Midbrain (tissue), 1 donor: Measurements from ENCODE around the gene KDM6A.
"Not testable (repeated sequence)": the region's sequence is repeated elsewhere in the genome, so short reads cannot be mapped to it uniquely, and the experiment has no call there.

Source experiments
- DNase-seq: peaks from one replicate; lab custom pipeline; 2025; lab: John Stamatoyannopoulos, UW

The KDM6A gene

DNA sequence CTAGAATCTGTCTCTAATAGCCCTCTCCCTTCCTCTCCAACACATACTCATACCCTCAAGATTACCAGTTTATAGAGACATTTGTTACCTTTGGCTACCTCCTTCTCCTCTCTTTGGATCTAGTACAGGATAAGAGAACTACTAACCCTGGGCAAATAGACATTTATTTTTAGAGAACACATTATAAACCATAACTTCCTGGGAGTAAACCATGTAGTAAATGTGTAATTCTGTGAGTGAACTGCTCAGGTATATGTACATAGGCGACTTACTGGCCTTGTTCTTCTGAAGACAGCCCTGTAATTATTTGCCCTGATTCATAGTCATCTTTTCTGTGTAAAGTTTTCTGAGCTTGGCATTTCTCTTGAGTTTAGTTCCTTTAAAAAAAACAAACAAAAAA is 94.2 kb downstream of the KDM6A start:
- DNase-seq, result no peak

DNA sequence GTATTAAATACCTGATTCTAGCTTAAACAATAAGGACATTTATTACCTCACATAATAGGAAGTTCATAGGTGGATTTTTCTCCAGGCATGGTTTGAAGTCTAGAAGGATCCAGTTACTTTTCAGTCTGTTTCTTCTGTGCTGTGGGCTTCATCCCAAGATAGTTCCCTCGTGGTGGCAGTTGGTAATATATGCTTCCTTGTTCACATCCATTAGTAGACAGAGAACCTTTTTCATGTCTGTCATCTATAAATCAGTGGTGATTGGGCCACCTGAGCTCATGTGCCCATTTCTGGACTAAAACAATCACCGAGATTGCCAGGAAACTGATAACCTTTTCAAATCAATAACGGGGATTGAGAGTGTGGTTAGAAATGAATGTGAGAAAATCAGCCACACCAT is 97.7 kb downstream of the KDM6A start:
- no peak for DNase-seq

DNA sequence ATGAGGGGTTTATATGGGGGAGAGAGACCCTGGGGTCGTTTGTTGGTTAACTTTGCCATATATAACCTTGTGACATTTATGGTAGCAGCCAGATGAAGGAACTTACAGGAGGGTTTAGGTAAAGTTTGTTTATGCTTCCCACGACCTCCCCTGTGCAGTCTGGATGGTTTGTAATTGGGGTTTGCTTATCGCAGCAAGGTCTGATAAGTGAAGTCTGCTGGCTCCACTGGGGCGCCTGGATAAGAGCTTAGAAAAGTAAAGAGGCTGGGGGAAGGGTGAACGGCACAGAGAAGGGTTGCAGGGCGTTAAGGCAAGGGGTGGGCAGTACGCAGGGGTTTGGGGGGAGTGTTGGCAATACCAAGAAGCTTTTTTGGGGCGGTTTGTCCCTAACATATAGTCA is 98.7 kb downstream of the KDM6A start:
- DNase-seq, result no peak

DNA sequence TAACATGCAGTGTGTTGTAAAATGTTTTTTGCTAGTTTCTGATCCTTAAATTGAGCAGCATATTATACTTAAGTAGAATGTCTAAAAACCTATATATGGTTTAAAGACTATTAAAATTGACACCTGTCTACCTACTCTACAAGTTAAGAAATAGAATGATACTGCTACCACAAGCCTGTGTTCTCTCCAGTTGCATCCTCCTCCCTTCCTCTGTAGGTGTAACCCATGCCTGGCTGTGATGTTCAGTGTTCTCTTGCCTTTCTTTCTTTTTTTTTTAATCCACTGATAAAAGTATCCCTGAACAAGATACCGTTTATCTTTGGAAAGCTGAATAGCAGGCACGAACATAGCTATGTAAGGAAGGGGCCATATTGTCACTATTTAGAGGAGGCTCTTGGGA is 99.1 kb downstream of the KDM6A start:
- no peak for DNase-seq

DNA sequence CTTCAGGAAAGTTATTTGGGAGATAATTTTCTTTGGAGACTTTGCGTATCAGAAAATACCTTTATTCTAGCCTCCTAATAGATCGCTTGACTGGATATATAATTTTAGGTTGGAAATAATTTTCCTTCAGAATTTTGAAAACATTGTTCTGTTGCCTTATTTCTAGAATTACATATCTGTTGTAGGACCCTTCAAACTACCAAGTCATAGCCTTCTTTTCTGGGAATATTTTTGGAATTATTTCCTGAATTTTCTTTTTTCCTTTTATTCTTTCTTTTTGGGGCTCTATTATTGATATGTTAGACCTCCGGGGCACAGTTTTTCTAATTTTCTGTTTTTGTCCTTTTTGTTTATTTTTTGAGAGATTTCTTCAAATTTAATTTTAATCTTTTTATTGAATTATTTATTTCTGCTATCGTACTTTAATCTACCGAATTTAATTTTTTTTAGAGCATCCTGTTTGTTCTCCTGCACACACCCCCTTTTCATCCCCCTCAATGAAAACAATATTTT is 100.5 kb downstream of the KDM6A start:
- DNase-seq, result no peak

DNA sequence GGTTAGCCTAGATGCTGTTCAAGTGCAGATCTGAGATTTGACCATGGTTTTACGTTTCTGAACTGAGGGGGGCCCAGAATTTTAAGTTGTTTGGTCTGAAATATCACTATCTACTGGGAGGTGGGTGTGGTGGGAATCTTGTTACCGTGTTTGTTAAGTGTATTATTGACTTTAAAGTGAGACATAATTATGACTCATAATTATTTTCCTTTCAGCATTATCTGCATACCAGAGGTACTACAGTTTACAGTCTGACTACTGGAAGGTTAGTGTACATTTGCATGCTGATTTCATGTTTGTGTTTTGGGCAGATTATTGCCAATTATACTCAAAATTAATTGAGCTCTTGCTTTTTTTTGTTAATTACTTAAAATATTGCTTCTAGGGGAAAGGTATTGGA is 101.5 kb downstream of the KDM6A start:
- no peak for DNase-seq

DNA sequence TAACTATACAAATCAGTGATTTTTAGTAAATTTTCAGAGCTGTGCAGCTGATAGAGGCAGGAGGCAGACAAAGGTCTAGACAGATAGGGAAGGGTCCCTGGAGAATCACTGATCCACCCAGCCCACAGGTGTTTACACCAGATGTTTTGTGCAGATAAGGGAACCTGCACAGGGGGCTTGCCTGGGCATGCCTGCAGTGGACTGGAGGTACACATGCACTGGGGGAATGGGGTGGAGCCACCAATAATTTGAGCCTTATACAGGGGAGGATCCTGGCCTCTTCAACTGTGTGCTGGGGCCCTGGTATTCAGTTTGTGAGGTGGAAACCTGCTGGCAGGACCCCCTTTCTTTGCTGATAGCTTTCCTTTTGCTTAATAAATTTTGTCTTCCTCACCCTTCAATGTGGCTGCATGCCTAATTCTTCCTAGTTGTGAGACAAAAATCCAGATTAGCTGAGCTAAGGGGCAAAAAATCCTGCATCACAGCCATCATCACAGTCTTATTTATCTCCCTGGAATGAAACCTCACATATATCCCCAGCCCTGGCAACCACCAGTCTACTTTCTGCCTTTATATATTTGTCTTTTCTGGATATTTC is 102.8 kb downstream of the KDM6A start:
- DNase-seq, result no peak

DNA sequence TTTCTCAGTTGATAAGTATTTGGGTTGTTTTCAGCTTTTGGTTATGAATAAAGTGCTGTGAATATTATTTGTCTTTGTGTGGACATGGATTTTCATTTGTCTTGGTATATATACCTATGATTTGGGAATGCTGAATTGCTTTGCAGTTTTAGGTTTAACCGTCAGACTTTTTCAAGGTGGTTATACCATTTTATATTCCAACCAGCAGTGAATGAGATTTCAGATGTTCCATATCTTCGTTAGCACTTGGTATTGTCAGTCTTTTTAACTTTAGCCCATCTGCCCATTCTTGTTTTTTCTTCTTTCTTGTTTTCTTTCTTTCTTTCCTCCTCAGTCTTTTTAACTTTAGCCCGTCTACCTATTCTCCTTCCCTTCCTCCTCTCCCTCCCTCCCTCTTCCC is 106.0 kb downstream of the KDM6A start:
- no peak for DNase-seq

DNA sequence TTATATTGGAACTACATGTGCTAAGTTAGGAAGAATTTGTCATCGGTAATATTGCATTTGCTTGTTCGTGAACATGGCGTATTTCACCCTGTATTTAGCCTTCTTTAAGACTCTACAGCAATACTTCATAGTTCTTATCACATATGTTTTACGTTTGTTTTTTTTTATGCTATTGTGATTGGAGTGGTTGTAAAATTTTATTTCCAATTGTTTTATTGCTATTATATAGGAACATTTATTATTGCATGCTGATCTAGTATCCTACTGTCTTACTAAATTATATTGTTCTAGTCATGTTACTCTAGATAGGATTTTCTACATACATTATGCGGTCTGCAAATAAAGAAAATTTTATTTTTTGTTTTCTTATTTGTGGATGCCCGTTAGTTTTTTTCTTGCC is 107.4 kb downstream of the KDM6A start:
- no peak for DNase-seq

DNA sequence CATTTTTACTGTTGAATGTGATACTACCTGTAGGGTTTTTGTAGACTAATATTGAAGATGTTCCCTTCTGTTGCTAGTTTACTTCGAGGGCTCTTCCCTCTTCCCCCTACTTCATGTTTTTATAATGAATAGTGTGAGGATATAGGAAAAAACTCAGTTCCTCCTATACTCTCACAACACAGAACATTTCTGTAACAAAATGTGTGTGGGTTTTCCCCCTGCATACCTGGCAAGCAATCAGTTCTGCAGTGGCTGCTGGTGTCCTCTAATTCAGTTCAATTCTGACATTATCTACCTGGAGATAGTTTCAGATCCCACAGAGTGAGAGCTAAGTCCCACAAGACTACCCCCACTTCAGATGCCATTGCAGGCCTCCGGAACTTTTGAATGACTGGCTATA is 107.9 kb downstream of the KDM6A start:
- no peak for DNase-seq

DNA sequence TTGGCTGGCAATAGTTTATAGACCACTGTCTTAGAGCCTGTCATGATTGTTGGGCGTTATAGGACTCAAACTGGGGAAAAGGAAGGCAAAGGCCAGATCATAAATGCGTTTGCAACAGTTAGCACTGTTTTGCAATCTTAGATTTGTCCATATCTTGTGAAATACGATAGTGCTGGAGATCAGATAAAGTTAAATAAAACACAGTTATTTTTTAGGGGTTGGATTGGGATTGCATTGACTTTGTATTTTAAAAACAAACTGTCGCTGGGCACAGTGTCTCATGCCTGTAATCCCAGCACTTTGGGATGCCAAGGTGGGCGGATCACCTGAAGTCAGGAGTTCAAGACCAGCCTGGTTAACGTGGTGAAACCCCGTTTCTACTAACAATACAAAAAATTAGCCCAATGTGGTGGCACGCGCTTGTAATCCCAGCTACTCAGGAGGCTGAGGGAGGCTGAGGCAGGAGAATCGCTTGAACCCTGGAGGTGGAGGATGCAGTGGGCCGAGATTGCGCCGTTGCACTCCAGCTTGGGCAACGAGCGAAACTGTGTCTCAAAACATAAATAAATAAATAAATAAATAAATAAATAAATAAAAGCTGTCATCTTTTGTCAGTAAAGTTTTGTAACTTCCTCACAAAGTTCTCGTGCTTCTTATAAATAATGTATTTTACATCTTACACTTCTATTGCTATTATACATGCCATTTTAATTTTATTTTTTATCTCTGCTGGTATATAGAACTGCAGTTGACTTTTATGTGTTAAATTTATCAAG is 117.2 kb downstream of the KDM6A start:
- no peak for DNase-seq

DNA sequence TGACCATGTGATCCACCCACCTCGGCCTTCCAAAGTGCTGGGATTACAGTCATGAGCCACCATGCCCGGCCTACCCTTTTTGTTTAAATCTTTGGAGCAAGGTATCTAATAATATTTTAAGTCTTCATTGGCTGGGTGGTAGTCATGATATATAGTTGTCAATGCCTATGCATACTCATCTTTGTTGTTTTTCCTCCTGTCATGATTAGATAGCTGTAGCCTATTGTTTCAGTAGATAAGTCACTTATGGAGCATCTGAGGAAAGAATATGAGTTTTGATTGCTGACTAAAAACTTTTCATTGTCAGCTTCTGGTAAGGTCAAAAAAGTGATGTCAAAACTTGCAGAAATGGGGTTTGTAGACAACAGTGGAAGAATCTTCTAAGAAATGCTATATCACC is 119.8 kb downstream of the KDM6A start:
- DNase-seq, result no peak

DNA sequence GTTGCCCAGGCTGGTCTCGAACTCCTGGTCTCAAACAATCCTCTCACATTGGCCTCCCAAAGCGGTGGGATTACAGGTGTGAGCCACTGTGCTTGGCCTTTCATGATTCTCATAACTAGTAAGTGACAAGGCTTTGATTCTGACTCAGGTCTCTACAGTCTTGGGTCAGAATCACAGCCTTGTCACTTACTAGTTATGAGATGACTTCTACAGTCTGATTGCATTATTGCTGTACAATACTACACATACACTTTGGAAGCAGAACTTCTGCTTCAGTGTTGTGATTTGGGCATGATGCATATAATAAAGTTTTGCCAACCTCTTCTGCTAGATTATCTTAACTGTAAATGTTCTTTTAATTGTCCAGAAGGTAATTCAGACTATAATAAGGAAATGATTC is 123.3 kb downstream of the KDM6A start:
- DNase-seq, result no peak

DNA sequence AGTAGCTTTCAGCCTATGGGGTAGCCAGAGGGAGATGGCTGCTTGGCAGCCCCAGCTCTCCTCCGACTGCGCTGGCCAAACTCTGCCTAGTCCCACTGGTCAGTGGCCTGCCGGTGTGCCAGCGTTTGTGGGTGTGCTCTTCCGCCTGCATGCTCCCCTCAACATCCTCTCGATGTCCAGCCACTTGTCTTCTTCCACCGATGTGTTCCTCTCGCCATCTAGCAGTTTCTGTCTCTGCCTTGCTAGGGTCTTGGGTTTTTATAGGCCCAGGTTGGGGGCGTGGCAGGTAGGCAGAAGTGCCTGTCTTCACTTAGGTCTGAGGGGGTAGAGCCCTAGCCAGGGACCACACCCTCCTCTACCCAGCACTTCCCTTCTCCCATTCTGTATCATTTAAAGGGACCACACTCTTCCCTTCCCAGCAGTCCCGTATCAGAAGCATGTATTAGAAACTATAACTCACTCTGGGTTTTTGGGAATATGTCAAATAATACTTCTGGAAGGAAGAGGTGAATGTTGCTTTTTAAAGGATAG is 124.4 kb downstream of the KDM6A start:
- DNase-seq, result no peak

DNA sequence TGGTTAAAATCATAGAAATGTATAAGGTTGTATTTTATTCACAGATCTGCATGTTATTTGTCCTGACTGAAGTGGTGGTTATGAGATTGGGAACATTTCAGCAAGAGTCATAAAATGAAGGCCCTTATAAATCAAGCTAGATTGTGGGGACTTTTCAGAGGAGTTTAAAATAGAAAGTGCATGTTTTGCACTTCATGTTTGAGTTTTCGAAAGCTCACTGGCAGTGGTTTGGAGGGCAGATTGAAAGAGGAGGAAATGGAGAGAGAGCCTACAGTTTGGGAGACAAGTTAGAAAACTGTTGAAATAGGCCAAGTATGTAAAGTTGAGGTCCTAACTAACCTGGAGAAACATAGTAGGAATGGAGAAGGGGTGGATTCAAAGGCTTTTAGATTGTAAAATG is 124.9 kb downstream of the KDM6A start:
- no peak for DNase-seq

DNA sequence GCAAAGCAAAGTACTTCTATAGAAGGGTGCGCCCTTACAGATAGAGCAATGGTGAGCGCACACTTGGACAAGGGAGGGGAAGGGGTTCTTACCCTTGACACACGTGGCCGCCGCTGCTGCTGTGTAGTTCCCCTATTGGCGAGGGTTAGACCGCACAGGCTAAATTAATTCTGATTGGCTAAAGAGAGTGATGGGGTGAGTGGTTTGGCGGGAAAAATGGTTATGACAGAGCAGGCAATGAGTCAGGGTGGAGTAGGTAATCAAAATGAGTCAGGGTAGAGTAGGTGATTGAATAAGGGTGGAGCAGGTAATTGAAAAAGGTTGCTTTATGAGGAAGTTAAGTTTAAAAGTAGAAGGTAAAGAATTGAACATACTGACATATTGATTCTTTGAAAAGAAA is 126.2 kb downstream of the KDM6A start:
- not testable (repeated sequence) for DNase-seq

DNA sequence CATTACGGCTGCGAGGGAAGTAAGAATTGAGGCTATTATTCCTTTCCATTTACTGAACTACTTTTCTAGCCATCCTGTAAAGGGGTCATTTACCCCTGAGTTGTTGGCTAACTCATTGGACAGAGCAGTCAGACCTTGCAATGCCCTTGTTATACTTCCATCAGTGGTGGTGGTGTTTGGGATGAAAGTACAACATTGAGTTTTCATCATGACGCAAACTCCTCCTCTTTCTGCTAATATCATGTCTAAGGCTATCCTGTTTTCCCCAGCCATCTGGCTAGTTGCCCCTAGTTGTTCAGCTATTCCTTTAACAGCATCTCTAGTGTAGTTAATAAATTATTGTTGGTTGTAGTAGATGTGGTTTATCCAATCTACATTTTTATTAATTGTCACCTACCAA is 126.9 kb downstream of the KDM6A start:
- not testable (repeated sequence) for DNase-seq

DNA sequence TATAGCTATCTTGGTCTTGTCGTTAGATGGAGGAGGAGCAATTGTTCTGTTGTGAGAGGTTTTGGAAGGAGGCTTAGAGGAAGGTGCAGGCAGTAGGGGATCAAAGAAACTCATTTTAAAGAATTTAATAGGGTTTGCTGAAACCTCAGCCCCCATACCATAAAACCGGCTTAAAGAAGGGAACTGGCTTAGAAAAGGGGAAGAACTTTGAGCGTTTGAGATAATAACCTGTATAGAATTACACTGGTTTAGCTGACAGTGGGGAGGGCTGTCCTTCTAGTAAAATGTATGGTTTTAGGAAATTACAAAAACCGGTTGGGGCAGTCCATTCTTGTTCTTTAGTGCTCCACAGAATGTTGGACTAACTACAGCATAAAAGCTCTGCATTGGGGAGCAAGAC is 128.1 kb downstream of the KDM6A start:
- no peak for DNase-seq

DNA sequence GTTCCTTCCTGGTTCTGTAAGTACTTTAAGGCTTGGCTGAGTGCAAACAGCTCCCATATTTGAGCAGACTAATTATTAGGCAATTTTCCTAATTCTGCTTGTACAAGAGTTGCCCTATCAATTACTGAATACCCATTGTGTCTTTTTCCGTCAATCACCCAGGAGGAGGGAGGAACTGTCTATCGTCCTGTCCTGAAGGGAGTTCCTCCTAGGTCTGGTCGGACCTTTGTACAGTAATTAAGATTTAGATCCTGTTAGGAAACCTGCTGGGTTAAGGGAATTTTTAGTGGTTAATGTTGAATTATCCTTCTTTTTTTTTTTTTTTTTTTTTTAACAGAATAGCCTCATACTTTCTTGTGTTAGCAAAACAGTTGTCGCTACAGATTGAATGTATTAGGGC is 130.1 kb downstream of the KDM6A start:
- DNase-seq, result no peak

DNA sequence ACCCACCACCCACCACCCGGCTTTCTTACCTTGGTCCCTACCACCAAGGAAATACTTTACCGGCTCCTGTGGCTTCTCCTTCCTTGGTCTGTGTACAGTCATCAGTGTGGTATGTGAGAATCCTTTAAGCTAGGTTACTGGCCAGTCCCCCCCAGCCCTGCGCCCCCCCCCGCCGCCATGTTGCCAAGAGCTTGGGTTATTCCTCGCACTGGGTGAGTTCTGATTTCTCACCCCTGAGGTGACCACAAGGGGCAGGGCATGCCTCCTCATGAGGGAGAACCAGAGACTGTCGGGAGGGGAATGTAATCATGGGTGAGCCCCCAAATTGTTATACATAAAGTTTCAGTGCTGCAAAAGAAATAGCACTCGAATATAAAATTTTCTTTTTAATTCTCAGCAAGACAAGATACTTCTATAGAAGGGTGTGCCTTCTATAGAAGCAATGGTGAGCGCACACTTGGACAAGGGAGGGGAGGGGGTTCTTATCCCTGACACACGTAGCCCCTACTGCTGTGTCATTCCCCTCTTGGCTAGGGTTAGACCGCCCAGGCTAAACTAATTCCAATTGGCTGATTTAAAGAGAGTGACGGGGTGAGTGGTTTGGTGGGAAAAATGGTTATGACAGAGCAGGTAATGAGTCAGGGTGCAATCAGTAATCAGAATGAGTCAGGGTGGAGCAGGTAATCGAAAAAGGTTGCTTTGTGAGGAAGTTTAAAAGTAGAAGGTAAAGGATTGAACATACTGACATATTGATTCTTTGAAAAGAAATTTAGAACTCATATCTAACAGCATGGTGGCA is 133.2 kb downstream of the KDM6A start:
- DNase-seq, result no peak

DNA sequence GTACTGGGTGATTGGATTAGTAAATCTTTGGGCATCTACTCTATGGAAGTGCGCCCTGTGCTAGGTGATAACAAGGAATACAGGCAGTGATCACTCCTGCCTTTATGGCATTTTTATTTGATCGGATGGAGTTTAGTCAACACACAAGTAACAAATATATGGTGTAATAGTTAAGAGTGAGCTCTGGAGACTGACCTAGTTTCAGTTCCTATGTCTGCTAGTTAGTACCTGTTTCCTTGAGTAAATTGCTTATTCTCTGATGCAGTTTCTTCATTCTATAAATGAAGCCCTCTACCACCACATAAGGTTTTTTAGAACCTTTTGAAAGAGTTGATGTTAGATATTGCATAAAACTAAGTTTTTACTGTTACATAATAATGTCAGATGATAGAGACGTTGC is 134.6 kb downstream of the KDM6A start:
- no peak for DNase-seq

DNA sequence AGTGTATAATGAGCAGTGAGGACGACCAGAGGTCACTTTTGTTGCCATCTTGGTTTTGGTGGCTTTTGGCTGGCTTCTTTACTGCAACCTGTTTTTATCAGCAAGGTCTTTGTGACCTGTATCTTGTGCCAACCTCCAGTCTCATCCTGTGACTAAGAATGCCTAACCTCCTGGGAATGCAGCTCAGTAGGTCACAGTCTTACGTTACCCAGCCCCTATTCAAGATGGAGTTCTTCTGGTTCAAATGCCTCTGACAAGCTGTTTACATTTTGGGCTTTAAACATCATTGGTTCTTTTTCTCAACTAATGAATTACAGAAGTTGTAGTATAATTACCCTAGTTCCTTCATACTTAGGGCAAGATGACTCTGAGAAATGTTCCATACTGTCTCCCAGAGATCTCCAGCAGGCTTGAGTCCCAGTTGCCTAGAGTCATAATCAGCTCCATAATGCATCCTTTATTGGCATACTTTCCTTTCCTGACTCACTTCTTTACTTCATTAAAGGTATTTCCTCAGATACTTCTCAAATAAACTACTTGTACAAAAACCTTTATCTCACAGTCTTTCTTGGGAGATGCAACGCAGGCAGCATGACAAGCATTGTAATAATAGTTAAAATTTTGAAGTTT is 136.5 kb downstream of the KDM6A start:
- DNase-seq, result no peak
